Stimulated activated CD4-positive, alpha-beta T cell treated with anti-CD3 and anti-CD28 coated beads, Interleukin-4, amount 100 ng/mL, for 24 hours (primary cell): ENCODE measurements around the gene DCAKD.

ENCODE experiments used
- DNase-seq: peaks from one replicate; pipeline ENCODE4 v3.0.0-alpha.2; 2020

The DCAKD gene

DNA sequence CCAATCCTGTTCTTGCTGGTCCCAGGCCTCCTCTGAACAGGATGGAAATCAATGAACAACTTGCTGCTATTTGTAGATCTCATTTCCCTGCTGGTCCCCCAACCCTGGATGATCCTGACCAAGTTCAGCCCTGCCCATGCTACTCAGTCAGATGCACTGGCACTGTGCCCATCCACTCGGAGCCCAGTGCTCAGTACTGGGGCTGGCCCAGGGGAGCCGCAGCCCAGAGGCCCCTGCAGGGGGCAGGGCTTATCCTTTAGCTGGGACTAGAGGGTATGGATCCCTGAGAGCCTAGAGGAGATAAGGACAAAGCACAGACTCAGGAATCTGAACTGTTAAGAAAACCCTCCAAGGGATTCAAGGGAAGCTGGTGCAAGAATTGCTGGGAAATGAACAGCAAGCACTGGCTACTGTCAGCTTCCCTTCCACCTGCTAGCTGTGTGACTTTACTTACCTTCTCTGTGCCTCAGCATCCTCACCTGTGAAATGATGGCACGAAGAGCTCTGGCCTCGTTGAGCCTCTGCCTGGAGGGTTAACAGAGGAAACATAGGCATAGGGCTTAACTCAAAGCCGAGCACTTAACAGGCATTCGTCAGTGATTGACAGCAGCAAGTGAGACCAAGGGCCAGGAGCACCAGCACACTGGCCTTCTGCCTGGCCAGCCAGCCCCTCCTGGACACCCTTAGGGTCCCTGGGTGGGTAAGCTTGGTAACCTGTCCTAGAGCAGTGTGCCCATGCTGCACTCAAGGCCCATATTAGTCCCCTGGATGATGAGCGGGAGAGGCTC lies 53.5 kb downstream of the DCAKD start:
- no peak for DNase-seq

GRCh38 chr17:44996304-44996703 lies 55.1 kb downstream of the DCAKD start:
- DNase-seq, result no peak

GRCh38 chr17:44995436-44996001 lies 55.9 kb downstream of the DCAKD start:
- DNase-seq, result no peak

GRCh38 chr17:44992242-44992939 lies 59.0 kb downstream of the DCAKD start:
- no peak for DNase-seq

DNA sequence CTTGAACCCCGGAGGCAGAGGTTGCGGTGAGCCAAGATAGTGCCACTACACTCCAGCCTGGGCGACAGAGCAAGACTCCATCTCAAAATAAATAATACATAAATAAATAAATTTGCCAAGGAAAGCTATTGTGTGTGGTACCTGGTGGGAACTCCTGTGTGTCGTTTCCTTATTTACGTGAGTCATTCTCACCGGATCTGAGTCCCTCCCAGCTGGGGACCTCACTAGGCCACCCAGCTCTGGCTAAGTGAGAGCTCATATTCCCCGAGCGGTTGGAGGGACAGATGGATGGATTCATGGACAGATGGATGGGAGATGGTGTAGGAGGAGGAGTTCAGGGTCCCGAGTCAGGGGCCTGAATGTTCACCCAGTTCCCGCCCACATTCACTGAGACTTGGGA lies 60.4 kb downstream of the DCAKD start:
- DNase-seq, result no peak

DNA sequence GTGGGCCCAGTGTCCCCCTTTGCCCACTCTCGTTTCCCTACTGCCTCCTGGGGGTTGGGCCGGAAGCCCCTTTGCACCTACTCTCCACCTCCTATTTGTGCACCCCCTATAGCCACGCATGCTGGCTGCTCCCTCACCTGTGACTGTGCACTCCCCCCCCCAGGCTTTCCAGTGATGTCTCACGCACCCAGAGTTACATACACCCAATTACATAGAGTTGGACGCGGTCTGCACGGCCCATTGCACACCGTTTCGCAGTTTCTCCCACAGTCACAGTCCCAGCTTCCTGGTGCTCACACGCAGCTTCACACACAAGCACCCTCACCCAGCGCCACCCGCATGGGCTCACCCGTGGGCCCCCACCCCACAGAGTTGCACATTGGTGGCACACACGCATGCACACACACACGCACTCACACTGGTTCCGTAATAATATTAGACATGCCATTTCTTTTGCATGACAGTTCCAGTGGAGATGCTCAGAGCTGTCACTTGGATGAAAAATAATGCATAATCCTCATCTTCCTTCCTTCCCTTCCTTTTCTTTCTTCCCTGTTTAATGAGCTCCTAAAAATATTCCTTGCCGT lies 61.8 kb downstream of the DCAKD start:
- no peak for DNase-seq

DNA sequence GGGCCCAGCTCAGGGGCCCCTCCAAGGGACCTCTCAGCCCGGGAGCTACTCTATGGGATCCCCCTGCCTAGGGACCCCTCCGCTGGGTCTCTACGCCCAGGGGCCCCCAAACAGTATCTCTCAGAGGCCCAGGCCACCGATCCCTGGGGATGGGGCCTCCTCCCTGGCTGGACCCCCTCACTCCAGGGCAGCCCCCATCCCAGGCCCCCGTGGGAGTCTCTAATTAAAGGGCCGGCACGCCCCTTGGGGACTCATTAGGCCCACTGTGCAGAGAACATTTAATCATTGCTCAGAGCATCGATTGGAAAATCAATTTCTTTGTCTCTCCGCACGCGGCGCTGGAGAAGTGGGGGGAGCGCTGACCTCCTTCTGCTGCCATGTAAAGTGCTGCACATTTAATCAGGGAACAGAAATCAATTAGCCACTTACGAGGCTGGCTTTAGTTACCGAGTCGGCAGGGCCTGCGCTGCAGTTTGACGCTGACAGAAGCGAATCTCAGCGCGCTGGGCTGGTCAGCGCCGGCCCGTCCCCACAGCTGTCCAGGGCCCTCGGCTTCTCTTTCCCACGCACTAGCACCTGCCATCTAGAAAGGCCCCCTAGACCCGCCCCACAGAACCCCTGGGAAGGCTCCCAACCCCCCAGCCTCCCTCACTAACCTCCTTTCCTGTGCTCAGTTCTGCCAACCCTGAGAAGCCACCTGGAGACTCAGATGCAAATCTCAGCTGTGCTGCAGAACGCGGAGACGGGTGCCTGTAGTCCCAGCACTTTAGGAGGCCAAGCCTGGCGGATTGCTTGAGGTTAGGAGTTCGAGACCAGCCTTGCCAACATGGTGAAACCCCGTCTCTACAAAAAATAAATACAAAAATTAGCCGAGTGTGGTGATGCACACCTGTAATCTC lies 63.1 kb downstream of the DCAKD start:
- no peak for DNase-seq

DNA sequence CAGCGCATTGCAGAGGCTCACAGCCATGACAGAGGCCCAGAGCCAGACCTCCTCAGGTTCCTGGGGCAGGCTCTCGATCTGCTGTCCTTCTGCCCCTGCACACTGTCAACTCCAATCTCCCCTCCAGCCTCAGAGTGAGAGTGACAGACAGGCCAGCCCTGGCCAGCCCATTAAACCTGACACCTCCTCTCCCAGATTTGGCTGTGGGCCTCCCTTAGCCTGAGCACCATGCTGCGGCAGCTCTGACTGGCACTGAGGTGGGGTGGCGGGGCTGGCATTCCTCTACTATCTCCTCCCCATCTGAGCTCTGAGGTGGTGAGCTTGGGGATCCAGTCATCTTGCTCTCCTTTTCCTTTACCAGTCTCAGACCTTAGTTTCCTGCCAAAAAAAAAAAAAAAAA lies 67.9 kb downstream of the DCAKD start:
- DNase-seq, result no peak

GRCh38 chr17:44982113-44982702 lies 69.2 kb downstream of the DCAKD start:
- no peak for DNase-seq

DNA sequence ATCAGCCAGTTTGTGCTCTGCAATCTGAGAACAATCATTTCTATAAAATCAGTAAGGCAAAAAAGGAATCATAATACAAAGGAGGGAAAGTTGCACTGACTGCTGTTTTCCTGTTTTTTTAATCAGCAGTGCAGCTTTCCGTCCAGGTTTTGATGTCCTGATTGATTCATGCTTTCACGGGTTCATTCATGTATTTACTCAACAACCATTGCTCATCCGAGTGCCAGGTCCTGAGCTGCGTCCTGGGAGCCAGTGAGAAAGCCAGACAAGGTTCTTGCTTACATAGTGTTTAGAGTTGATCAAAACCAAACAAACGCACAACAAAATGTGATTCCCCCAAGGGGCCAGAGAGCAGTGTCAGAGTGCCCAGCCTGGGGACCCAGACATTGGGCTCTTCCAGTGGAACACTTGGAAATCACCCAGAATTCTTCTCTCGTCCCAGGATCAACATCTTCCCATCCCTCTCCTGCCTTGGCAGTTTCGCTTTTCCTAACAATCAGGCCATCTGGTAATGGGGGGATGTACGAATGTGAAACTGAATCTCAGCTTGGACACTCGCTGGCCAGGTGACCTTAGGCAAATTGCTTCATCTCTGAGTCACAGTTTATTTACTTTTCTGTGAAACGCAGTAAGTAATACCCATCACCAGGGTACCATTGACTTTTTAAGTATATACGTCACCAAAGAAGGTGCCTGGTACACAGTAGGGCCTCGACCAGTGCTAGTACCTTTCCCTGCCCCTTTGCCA lies 70.0 kb downstream of the DCAKD start:
- no peak for DNase-seq

GRCh38 chr17:44979426-44979995 lies 71.9 kb downstream of the DCAKD start:
- DNase-seq, result no peak

- no peak for DNase-seq
These were observed 72.6 kb downstream of the DCAKD start for GRCh38 chr17:44978807-44979206.

DNA sequence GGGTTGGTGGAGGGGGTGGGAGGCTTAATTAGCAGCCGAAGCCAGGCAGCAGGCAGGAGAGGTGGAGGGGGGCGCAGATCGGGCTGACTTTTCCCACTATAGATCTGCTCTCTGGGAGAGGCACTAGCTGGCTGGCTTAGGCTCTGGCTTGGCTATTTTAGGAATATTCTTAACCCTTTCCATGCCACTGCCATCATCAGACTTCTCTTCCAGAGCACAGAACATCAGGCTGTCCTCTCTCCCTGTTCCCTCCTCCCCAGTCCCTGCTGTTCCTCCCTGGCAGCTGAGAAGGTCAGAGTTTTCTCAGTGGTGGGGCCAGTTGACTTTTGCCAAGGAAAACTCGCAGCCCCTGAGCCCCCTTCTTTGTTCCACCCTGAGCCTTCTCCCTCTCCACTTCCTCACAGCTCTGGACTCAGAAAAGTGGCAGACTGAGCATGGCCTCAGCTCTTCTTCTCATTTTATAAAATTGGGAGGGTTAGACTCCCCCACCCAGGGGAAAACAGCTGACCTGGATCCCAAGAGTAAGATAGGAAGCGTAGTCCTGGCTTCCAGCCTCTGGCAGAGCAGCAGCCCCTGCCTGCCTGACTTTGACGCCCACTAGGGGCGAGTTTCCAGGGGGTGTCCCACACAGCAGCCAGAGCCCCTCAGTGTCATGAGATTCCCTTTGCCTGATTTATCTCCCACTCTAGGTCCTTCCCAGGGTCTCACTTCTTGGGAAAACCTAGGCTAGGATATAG lies 73.5 kb downstream of the DCAKD start:
- DNase-seq, result no peak

- DNase-seq, result no peak
These were observed 74.4 kb downstream of the DCAKD start for GRCh38 chr17:44977065-44977464.

DNA sequence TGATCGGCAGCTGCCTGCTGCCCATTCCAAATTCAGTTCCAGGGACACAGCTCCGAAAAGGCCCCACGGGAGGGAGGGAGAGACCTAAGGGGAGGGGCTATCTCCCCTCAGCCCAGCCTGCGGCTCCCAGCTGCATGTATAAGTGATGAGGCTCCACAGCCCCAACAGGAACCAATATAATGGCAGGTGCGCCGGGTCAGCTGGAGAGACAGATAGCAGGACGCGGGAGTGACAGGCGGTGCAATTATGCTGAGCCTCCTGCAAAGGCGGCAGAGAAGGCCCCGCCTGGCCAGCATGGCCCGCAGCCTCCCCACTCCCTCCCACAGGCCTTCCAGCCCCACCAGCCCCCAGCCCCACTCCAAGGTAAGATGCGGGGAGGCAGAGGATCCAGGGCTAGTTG lies 75.2 kb downstream of the DCAKD start:
- DNase-seq, result no peak
